IMR-90 (cell line): ENCODE measurements around the gene OR3A3.

Experiments used
- BHLHE40 ChIP-seq: fragments of 150-350 bp; IDR thresholded peaks from 2 replicates; pipeline ENCODE4 v1.6.1; 2016; ENCODE audit warnings: mild to moderate bottlenecking, low read depth, low read length
- CEBPB ChIP-seq: IDR thresholded peaks from 2 replicates; pipeline ENCODE4 v1.6.1; 2012; ENCODE audit warnings: low read depth, low read length, improper control_type of control experiment
- CHD1 ChIP-seq: IDR thresholded peaks from 2 replicates; pipeline ENCODE4 v1.6.1; 2012; ENCODE audit warnings: low read depth, low read length, improper control_type of control experiment
- CTCF ChIP-seq: conservative IDR thresholded peaks from 2 replicates; pipeline ENCODE4 v1.5.1; 2012; ENCODE audit warnings: mild to moderate bottlenecking, low read depth, low read length, improper control_type of control experiment
- FOS ChIP-seq: fragments of 150-350 bp; IDR thresholded peaks from 2 replicates; pipeline ENCODE4 v1.6.1; 2016; ENCODE audit warnings: low read depth, low read length
- POLR2A ChIP-seq: IDR thresholded peaks from 2 replicates; pipeline ENCODE4 v1.6.1; 2012; ENCODE audit warnings: mild to moderate bottlenecking, low read depth, low read length
- RAD21 ChIP-seq: IDR thresholded peaks from 2 replicates; pipeline ENCODE4 v1.6.1; 2012; ENCODE audit warnings: low read length, improper control_type of control experiment
- USF2 ChIP-seq: fragments of 150-350 bp; IDR thresholded peaks from 2 replicates; pipeline ENCODE4 v1.6.1; 2017; ENCODE audit warnings: mild to moderate bottlenecking, antibody characterized with exemption, low read length, low read depth

GRCh38 chr17:3385869-3386816, 25.0 kb upstream of the OR3A3 start, which contains the start of gene OR3A2:
- TF ChIP-seq CTCF (no peak), RAD21 (no peak), BHLHE40 (no peak), POLR2A (no peak), CHD1 (no peak), CEBPB (no peak), USF2 (no peak), FOS (no peak)
